NT2/D1 (cell line): ENCODE results near the gene SLIT3.

Experiments used
- DNase-seq: peaks from one replicate; pipeline ENCODE4 v3.0.0-alpha.2; 2011; ENCODE audit warnings: low read depth, low spot score
- H3K27me3 ChIP-seq: 2 replicates; pipeline ENCODE4 v1.6.0; 2011; ENCODE audit warnings: mild to moderate bottlenecking; ENCODE audit not compliant: insufficient read length, insufficient read depth
- H3K36me3 ChIP-seq: 2 replicates; pipeline ENCODE4 v1.6.1; 2011; ENCODE audit warnings: mild to moderate bottlenecking, low read length, mixed read lengths; ENCODE audit not compliant: insufficient read depth, insufficient read length
- H3K4me1 ChIP-seq: 2 replicates; pipeline ENCODE4 v1.5.1; 2011; ENCODE audit not compliant: insufficient read depth, insufficient read length
- H3K4me3 ChIP-seq: 2 replicates; pipeline ENCODE4 v1.5.1; 2011; ENCODE audit warnings: low read depth; ENCODE audit not compliant: insufficient read length
- H3K9ac ChIP-seq: 2 replicates; pipeline ENCODE4 v1.6.0; 2011; ENCODE audit warnings: low read depth; ENCODE audit not compliant: insufficient read length
- H3K9me3 ChIP-seq: 2 replicates; pipeline ENCODE4 v1.5.1; 2011; ENCODE audit warnings: mild to moderate bottlenecking, low read length; ENCODE audit not compliant: insufficient read depth
- SUZ12 ChIP-seq: IDR thresholded peaks from 2 replicates; pipeline ENCODE4 v1.6.1; 2011; ENCODE audit not compliant: insufficient read length, insufficient read depth; ENCODE audit errors: extremely low read depth
- YY1 ChIP-seq: IDR thresholded peaks from 2 replicates; pipeline ENCODE4 v1.6.1; 2011; ENCODE audit not compliant: insufficient read length, insufficient read depth
- ZNF274 ChIP-seq: IDR thresholded peaks from 2 replicates; pipeline ENCODE4 v1.6.1; 2011; ENCODE audit warnings: mild to moderate bottlenecking, low read depth, low read length

The SLIT3 gene

DNA sequence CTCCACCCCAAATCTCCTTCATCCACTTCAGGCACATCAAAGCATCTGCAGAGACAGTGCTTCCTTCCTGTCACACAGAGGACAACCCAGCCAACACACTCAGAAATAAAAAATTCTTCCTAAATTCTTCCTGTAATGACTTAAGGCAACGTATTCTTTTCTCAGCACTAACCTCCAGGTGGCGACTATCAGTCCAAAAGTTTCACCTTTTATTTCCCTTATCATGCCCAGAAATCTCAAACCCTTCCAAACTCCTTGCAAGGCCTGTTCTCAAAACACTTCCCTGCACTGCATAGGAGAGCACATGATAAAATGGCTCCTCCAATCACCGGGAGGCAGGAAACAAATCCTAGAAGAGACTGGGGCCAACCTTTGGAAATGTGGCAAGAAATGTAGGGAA is 35.1 kb downstream of the SLIT3 start:
- H3K4me3 ChIP-seq = no peak overlapping the region
- H3K27me3 ChIP-seq = no peaks in the 10 kb centered on the region
- DNase-seq = no peak
- no peak for TF ChIP-seq YY1
- peaks cover 14% of the 10 kb centered on the region for H3K9me3 ChIP-seq
- H3K9ac ChIP-seq = no peak overlapping the region
- no peaks in the 10 kb centered on the region for H3K36me3 ChIP-seq
- no peaks in the 10 kb centered on the region for H3K4me1 ChIP-seq

DNA sequence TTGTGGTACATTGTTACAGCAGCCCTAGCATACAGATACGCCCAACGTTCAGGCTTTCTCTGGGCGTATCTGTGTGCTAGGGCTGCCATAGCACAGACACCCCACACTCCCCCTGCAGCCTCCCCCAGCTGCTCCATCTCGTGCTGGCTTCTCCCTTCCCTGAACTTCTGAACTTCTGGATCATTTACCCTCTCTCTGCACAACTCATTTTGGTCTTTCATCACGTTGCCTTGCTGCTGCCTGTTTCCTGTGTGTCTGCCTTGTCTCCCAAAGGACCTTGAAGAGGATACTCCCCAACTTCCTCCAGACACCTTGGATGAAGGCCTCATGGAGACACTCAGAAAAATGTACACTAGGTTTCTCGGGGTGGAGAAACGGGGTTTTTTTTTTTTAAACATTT is 37.3 kb downstream of the SLIT3 start:
- Histone ChIP-seq H3K27me3 (no peaks in the 10 kb centered on the region), H3K4me3 (no peak overlapping the region), H3K9me3 (no peaks in the 10 kb centered on the region), H3K36me3 (no peaks in the 10 kb centered on the region), H3K9ac (no peak overlapping the region), H3K4me1 (no peaks in the 10 kb centered on the region)
- TF ChIP-seq SUZ12 (no peak), ZNF274 (no peak), YY1 (no peak)
- no peak for DNase-seq

DNA sequence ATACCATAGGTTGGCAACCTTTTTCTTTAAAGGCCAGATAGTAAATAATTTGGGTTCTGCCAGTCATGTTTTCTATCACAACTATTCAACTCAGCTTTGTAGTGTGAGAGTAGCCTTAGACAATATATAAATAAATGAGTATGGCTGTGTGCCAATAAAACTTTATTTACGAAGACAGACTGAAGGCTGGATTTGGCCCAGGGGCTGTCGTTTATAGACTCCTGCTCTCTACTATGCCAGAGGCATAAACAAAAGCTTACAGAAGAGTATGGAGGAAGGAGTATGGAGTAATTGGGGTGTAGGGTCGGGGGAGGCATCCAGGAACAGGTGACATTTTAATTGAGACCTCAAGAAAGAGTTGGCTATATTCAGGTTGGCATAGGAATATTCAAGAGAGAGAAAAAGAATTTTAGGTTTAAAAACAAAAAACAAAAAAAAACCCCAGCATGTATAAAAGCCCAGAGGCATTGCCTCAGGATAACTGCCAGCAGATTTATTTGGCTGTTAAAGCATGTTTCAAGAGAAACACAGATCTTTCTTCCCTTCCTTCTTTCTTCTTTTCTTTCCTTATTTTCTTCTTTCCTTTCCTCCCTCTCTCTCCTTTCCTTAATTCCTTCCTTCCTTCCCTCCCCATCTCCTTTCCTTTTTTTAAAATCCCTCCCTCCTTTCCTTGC is 39.9 kb downstream of the SLIT3 start:
- DNase-seq = no peak
- no peak for TF ChIP-seq YY1
- no peak for TF ChIP-seq SUZ12
- no peak for TF ChIP-seq ZNF274
- no peaks in the 10 kb centered on the region for H3K36me3 ChIP-seq
- no peaks in the 10 kb centered on the region for H3K27me3 ChIP-seq
- H3K4me1 ChIP-seq = no peaks in the 10 kb centered on the region
- H3K9ac ChIP-seq = no peak overlapping the region
- H3K4me3 ChIP-seq = no peak overlapping the region
- H3K9me3 ChIP-seq = no peaks in the 10 kb centered on the region

DNA sequence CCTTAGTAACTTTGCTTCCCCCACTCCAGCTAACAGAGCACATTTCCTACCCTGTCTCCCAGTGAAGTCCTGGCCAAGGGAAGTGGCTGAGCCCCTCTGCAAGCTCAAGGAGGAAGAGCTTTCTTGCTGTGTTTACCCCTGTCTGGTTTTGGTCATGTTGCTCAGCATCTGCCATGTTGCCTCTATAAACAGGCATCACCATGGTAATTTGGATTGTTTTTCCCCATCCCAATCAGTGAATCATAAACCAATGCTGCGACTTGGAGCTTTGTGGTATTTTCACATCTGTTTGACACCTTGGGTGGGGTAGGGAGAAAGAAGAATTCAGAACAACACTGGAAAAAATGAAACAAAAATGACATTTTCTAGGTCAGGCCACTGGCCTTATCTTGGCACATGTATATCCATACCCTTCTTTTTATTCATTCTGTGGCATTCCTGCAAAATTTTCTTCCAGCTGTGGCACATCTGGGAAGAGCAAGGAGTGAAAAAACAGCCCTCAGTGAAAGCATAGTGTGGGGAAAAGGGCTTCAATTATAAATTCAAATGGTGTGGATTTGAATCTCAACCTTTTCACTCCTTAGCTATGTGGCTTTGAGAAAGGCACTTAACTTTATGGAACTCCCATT is 42.5 kb downstream of the SLIT3 start:
- no peak for TF ChIP-seq YY1
- no peak for TF ChIP-seq ZNF274
- TF ChIP-seq SUZ12 = no peak
- H3K36me3 ChIP-seq = no peaks in the 10 kb centered on the region

DNA sequence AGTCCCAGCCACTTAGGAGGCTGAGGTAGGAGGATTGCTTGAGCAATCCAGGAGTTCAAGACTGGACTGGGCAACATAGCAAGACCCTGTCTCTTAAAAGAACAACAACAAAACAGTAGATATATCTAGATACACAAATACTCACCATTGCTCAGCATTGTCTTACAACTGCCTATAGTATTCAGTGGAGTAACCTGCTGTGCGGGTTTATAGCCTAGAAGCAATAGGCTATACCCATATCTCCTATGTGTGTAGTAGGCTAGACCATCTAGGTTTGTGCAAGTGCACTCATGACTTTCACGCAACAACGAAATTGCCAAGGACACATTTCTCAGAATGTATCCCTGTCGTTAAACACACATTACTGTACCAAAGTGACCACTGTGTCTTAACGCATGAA is 44.7 kb downstream of the SLIT3 start:
- no peaks in the 10 kb centered on the region for H3K9me3 ChIP-seq
- no peaks in the 10 kb centered on the region for H3K27me3 ChIP-seq
- TF ChIP-seq ZNF274 (no peak), SUZ12 (no peak), YY1 (no peak)
- DNase-seq = no peak
- H3K4me3 ChIP-seq = no peak overlapping the region
- H3K4me1 ChIP-seq = no peaks in the 10 kb centered on the region
- H3K36me3 ChIP-seq = peaks cover under 1% of the 10 kb centered on the region
- H3K9ac ChIP-seq = no peak overlapping the region

More for the DNA sequence above, 42.5 kb downstream of the SLIT3 start:
- DNase-seq = no peak
- Histone ChIP-seq H3K27me3 (no peaks in the 10 kb centered on the region), H3K4me1 (no peaks in the 10 kb centered on the region), H3K9me3 (no peaks in the 10 kb centered on the region), H3K9ac (no peak overlapping the region), H3K4me3 (no peak overlapping the region)

DNA sequence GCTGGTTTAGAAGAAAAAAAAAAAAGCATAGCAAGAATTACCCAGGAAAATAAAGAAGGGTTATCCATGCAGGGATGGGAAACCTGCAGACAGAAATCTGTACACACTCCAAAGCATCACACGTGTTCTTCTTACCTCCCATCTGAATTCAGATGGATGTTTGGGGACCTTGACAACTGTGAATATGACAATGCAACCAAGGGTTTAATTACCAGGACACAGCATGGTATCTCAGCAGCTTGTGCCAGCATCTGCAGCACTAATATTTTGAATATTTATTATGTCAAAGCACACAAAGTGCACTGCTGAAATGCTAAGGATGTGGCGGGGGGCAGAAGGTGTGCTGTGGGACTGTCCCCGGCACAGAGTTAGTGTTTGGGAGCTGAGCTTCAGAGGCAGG is 47.9 kb downstream of the SLIT3 start:
- peaks cover 10% of the 10 kb centered on the region for H3K36me3 ChIP-seq
- no peak for TF ChIP-seq ZNF274
- TF ChIP-seq SUZ12 = no peak
- no peak for TF ChIP-seq YY1
- no peaks in the 10 kb centered on the region for H3K9me3 ChIP-seq
- no peaks in the 10 kb centered on the region for H3K27me3 ChIP-seq
- H3K4me3 ChIP-seq = no peak overlapping the region
- no peaks in the 10 kb centered on the region for H3K4me1 ChIP-seq
- no peak for DNase-seq
- no peak overlapping the region for H3K9ac ChIP-seq

DNA sequence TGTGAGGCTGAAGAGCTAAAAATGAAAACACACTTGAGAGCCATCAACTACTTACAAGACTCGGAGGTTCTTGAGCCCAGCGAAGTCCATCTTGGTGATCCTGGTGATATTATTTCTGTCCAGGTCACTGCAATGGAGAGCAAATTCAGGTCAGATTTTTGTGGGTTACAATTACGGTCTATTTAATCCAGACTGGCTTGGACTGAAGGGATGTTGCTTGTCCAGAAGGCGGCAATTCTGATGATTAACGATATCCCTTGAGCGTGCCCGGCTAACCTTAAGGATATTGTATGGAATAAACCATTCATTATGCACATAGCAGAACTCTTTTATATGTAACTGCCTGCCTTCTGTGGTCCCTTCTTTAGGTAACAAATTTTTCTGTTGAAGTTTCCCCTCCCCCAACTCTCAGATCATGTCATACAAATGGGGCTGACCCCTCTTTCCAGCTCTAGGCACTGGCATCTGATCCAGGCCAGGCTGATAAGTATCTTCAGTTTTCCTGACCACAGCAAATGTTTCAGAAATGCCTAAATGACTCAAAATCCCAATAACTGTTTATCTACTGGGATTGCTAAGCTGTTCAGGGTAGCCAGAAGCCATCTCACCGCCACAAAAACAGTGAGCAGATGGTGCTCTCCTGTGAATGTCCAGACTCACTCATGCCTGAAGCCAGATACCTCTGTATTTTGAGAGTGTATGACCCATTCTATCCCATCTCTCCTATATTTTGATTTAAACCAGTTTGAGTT is 49.4 kb downstream of the SLIT3 start:
- no peak overlapping the region for H3K4me3 ChIP-seq
- no peaks in the 10 kb centered on the region for H3K4me1 ChIP-seq
- TF ChIP-seq YY1 (no peak), SUZ12 (no peak)
- no peaks in the 10 kb centered on the region for H3K27me3 ChIP-seq
- no peak for DNase-seq
- H3K36me3 ChIP-seq = peaks cover 10% of the 10 kb centered on the region
- H3K9me3 ChIP-seq = no peaks in the 10 kb centered on the region
- no peak overlapping the region for H3K9ac ChIP-seq
